ENCODE measurements around the gene LMO1. TPM values are rescaled to one million over a fixed set of nuclear protein-coding genes. Genes with fewer than 3 reads are reported as not detected.
A peak's percentile ranks its signal among the peaks of the same experiment; 100 is the strongest.

Gene LMO1
- total RNA-seq, 1 donor from 2014 or later: not detected

DNA sequence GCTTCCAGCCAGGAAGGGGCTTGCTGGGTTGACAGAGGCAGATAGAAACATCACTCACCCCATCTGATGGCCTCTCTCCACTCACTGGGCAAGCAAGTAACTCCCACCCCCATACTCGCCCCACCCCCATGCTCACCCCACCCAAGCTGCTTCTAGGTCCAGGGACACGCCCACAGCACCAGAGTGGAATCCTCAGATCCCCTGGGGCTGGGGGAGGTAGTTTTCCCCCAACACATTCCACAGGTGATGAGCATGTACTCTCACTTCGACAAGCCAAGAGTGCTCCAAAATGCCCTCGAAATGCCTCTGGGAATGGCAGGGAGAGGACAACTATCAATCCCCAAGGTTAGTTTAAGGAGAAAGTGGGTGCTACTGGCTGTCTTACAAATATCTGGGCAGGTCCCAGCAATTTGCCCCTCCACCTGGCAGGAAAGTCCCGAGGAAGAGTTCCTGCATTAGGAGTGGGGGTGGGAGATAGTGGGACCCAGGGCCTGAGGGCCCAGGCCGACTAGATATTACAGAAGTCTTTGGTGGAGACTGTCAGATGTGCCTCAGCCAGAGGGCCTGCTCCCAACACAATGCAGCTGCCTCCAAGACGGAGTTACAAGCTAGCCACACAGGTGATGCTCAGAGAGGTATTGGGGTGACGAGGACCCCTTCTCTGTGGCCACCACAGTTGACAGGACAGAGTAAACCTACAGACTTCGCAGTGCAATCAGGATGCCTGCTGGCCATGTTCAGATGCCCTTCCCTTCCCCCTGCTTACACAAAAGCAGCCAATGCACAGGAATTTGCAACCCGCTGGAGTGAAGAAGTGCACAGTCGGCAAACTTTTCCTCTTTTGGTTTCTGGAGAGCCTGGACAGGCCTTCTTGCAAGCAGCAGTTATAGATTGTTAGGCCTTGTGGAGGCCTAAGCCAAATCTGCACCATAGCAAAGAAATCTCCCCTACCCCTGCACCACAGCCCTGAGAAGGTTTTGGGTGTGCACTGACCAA, 2.9 kb upstream of the LMO1 start:
- DNase-seq (ENCODE audit: low spot score): peak; percentile 79

DNA sequence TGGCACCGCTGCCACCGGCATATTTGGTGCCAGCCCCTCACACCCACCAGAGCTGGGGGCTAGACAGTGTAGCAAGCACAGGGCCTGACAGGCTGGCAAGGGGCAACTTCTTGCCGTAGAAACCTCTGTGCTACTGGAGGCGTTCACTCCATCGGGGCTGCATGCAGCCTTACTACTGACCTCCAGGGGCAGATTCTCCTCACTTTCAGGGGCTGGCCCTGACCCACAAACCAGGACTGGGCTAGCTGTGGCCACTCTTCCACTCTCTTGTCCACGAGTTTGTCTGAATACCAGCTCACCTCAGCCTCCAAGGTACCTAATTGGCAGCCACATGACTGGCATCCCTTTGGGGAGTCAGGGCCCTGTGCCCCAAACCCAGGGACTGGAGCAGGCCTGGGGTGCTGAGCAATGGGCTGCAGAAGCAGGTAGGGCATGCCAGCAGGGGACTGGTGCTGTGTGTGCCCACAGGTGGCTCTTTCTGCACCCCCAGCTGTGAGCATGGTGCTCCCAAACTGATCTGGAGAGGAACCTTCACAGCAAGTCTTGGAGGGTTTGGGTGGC, 2.1 kb upstream of the LMO1 start:
- peak; percentile 74 for DNase-seq (ENCODE audit: low spot score)

- peak; percentile 86 for DNase-seq (ENCODE audit: low spot score)
Measured at GRCh38 chr11:8263109-8263768, 439 bp downstream of the LMO1 start.

DNA sequence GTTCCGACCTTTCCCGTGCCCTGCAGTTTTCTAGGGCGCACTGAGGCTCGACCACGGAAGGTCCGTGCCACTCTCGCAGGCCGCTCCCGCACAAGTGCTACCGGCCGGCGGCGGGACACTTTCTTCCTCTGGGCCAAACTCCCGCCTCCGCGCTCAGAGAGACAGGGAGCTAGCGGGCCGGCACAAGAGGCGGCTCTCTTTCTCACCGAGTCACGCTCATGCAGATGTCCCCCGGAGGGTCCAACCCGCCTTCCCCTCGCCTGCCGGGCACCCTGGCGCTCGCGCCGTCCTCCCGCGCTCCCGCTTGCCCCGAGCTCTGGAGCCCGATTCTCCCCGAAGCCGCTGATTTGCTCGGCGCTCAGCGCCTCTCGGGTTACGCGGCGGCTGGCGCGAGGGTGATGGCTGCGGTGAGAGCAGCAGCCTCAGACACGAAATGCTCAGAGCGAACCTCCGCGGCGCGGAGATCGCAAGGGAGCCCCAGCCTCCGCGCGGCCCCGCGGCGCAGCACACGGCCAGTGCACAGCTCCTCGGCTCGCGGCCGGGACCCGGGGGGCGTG, 1.0 kb downstream of the LMO1 start:
- DNase-seq (ENCODE audit: low spot score): peak; percentile 87

DNA sequence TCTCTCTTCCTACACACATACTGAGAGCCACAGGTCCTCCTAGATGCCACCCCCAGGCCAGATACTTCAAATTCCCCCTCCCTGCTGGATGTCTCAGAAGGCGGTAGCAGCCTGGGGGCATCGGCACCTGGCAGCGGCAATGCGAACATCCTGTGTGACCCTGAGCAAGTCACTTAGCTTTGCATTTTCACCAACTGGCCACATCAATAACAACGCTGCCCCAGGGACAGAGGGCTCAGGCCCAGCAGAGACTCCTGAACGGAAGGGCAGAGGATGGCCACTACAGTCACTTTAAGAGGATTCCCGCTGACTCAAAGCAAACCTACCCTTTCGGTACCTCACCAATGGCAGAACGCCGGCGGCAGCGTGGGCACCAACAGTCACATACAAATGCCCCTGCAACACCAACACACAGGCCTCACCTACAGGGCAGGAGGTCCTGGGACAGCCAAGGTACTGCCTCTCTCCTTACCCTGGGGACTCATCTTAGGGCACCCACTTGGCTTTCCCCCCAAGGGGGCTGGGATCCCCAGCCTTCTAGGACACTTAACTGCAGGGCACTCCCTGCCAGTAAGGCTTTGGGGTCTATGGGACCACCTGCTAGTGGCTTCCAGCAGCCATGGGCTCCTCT, 1.6 kb downstream of the LMO1 start:
- DNase-seq (ENCODE audit: low spot score): peak; percentile 81

DNA sequence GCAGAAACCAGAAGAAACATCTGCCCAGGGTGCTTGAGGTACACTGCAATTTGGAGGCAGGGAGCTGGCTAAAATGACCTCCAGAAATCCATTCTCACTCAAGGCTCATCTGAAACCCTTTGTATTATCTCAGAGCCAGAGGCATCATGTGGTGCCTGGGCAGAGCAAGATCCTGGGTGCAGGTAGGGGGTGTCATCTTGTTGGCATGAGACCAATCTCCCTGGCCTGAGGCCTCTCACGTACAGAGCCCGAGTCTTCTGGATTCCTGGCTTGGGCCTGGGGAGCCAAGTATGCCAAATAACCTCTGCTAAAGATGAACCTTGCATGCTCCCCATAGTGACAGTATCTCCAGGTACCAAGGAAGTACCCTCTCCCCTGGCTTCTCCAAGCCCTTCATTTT, 2.4 kb downstream of the LMO1 start:
- DNase-seq (ENCODE audit: low spot score): peak; percentile 45

- DNase-seq (ENCODE audit: low spot score): peak; percentile 57
Measured at GRCh38 chr11:8260202-8260966, 3.3 kb downstream of the LMO1 start.

- DNase-seq (ENCODE audit: low spot score): peak; percentile 76
Measured at GRCh38 chr11:8259306-8259959, 4.2 kb downstream of the LMO1 start.

DNA sequence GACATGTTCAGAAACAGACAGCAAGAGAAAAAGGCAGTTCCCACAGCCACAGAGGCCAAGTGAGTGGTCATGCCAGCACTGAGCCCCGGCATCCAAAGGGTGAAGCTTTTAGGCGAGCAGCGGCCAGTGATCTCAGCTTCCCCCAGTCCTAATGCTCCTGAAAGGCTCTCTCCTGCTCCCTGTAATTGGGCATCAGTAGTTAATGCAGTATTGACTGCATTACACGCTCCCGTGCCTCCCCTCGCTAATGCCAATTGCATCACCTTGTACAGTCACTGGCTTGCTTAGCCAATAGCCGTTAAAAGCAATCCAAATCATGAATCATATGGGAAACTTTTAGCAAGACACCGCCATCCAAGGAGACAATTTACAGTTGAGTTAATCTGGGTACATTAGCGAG, 4.9 kb downstream of the LMO1 start:
- DNase-seq (ENCODE audit: low spot score): peak; percentile 75

DNA sequence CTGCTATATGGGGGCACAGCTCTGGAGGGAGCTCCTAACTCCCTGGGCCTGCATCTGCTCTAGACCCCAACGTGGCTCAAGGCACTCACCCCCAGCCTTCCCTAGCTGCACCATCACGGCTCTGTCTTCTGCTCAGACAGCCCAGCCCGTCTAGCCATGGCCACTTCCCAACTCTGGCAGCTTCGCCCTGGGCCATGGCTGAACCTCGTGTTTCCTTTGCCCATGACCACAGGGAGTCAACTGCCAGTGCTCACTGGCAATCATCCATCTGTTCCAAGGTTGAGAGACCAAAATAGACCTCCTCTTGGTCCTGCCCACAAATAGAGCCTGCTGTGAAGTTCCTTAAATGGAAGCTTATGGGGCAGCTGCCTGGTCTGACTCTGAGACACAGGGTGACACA, 5.4 kb downstream of the LMO1 start:
- DNase-seq (ENCODE audit: low spot score): peak; percentile 74

- DNase-seq (ENCODE audit: low spot score): peak; percentile 57
Measured at GRCh38 chr11:8257003-8257664, 6.5 kb downstream of the LMO1 start.

- peak; percentile 39 for DNase-seq (ENCODE audit: low spot score)
Measured at GRCh38 chr11:8256271-8257002, 7.2 kb downstream of the LMO1 start.

DNA sequence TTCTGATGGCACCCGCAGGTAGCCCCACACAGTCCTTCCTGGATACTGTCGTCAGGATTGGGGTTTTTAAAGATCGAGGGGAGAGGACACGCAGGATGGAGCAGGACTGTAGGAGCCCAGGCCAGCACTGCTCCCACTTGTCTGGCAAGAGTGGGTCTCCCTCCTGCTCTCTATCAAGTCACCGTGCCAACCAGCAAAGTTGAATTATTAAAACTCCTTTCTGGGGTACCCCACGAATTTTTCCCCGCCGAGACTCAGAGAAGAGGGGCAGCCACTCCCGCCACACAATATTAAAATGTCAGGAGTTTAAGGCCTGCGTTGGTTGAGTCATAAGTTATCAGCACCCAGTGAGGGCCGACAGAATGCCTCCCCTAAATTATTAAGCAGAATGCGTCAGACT, 10.1 kb downstream of the LMO1 start:
- no peak for DNase-seq (ENCODE audit: low spot score)

GRCh38 chr11:8252946-8253345, 10.7 kb downstream of the LMO1 start:
- peak; percentile 12 for DNase-seq (ENCODE audit: low spot score)

GRCh38 chr11:8252388-8252787, 11.3 kb downstream of the LMO1 start:
- DNase-seq (ENCODE audit: low spot score): peak; percentile 62

GRCh38 chr11:8251616-8252295, 11.9 kb downstream of the LMO1 start:
- peak; percentile 68 for DNase-seq (ENCODE audit: low spot score)

GRCh38 chr11:8250981-8251615, 12.6 kb downstream of the LMO1 start:
- DNase-seq (ENCODE audit: low spot score): peak; percentile 79

DNA sequence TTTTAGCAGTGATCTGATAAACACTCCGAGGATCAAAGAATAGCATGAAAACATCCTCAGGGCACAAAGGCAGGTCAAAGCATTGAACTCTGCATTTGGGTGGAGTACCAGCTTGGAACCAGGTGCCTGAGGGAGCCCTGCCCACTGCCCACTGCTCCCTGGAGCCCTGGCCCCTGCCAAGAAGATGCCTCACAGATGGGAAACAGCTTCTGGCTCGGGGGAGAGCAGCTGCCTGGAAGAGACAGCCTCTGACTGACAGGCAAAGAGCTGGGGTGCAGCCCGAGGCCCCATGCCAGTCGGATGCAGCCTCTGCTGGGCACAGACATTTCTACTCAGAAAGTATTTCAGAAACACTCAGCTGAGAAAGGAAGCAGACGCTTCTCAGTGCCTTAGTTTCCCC, 13.2 kb downstream of the LMO1 start:
- peak; percentile 69 for DNase-seq (ENCODE audit: low spot score)

All from mesenteric fat pad (tissue), 1 donor.